ENCODE data around the gene LYPD6B. TPM values are rescaled to one million over a fixed set of nuclear protein-coding genes. Genes with fewer than 3 reads are reported as not detected.

LYPD6B gene
- total RNA-seq, 1 experiment from 2014 or later, result 6.1 TPM

- H4K20me1 ChIP-seq (ENCODE audit: insufficient read depth), result no peaks in the 10 kb centered on the region
- TF ChIP-seq SRF (IDR thresholded peaks at IDR 0.05; ENCODE audit: low read depth) (no peak), EZH2 (IDR thresholded peaks at IDR 0.05) (no peak), JUND (IDR thresholded peaks at IDR 0.05) (no peak), RAD21 (IDR thresholded peaks at IDR 0.05; ENCODE audit: low read depth) (no peak)
- no TSS peak for BruUV-seq (replicated peaks)
- H3K4me2 ChIP-seq (ENCODE audit: low read length), result no peak overlapping the region
- RAD21 ChIA-PET (ENCODE audit: low non-redundant PET in 1 of 2, low total read pairs in 2 of 2, uncharacterized antibody in 2 of 2, unreplicated experiment in 2 of 2), result no interaction called here
- no peak overlapping the region for H3K4me3 ChIP-seq (replicated peaks in 1 of 2; ENCODE audit: low read depth in 1 of 2, low read length in 2 of 2)
- H3K9ac ChIP-seq (ENCODE audit: low read length), result no peak overlapping the region
- no peak overlapping the region for H2AFZ ChIP-seq (ENCODE audit: low read depth, low read length, poor library complexity, severe bottlenecking)
- DNase-seq (ENCODE audit: low read depth, low spot score), result no peak
- no peaks in the 10 kb centered on the region for H3K27me3 ChIP-seq (ENCODE audit: insufficient read depth, low read length)
- no peak overlapping the region for H3K27ac ChIP-seq (ENCODE audit: low read depth, low read length)
- H3K36me3 ChIP-seq (ENCODE audit: control insufficient read depth in 1 of 2, insufficient read depth in 2 of 2, low read length in 2 of 2), result no peaks in the 10 kb centered on the region
- no peaks in the 10 kb centered on the region for H3K4me1 ChIP-seq (ENCODE audit: control insufficient read depth in 1 of 2, insufficient read depth in 2 of 2, low read length in 2 of 2)
- no peak for ATAC-seq
- no peaks in the 10 kb centered on the region for H3K79me2 ChIP-seq (ENCODE audit: insufficient read depth, low read length)
- H3K9me3 ChIP-seq (ENCODE audit: control insufficient read depth in 1 of 2, insufficient read depth in 1 of 2, low read depth in 1 of 2, low read length in 2 of 2), result no peaks in the 10 kb centered on the region
- CTCF ChIA-PET, result no interaction called here
- POLR2A ChIA-PET, result no interaction called here
- intact Hi-C loops (cut with micrococcal nuclease), result no loop called here
- H3K9me2 ChIP-seq (ENCODE audit: insufficient read depth), result no peaks in the 10 kb centered on the region
These were observed 35.4 kb upstream of the LYPD6B start for GRCh38 chr2:149002891-149003740.

- intact Hi-C loops (cut with micrococcal nuclease), result no loop called here
- ATAC-seq, result no peak
- Histone ChIP-seq H3K4me2 (ENCODE audit: low read length) (no peak overlapping the region), H3K9me3 (ENCODE audit: control insufficient read depth in 1 of 2, insufficient read depth in 1 of 2, low read depth in 1 of 2, low read length in 2 of 2) (no peaks in the 10 kb centered on the region), H3K36me3 (ENCODE audit: control insufficient read depth in 1 of 2, insufficient read depth in 2 of 2, low read length in 2 of 2) (no peaks in the 10 kb centered on the region), H3K27ac (ENCODE audit: low read depth, low read length) (no peak overlapping the region), H3K4me1 (ENCODE audit: control insufficient read depth in 1 of 2, insufficient read depth in 2 of 2, low read length in 2 of 2) (no peaks in the 10 kb centered on the region), H3K27me3 (ENCODE audit: insufficient read depth, low read length) (no peaks in the 10 kb centered on the region), H3K9ac (ENCODE audit: low read length) (no peak overlapping the region), H2AFZ (ENCODE audit: low read depth, low read length, poor library complexity, severe bottlenecking) (no peak overlapping the region), H4K20me1 (ENCODE audit: insufficient read depth) (no peaks in the 10 kb centered on the region), H3K9me2 (ENCODE audit: insufficient read depth) (no peaks in the 10 kb centered on the region), H3K4me3 (replicated peaks in 1 of 2; ENCODE audit: low read depth in 1 of 2, low read length in 2 of 2) (no peak overlapping the region), H3K79me2 (ENCODE audit: insufficient read depth, low read length) (no peaks in the 10 kb centered on the region)
- no peak for DNase-seq (ENCODE audit: low read depth, low spot score)
- RAD21 ChIA-PET (ENCODE audit: low non-redundant PET in 1 of 2, low total read pairs in 2 of 2, uncharacterized antibody in 2 of 2, unreplicated experiment in 2 of 2), result no interaction called here
- CTCF ChIA-PET, result no interaction called here
- TF ChIP-seq MAX (IDR thresholded peaks at IDR 0.05) (no peak), CBX3 (IDR thresholded peaks at IDR 0.05; ENCODE audit: low read depth) (no peak), CEBPB (IDR thresholded peaks at IDR 0.05; ENCODE audit: low read depth) (no peak), RAD21 (IDR thresholded peaks at IDR 0.05; ENCODE audit: low read depth) (no peak), SP1 (IDR thresholded peaks at IDR 0.05; ENCODE audit: low read depth) (no peak), REST (IDR thresholded peaks at IDR 0.05; ENCODE audit: low read depth) (no peak), EZH2phosphoT487 (IDR thresholded peaks at IDR 0.05; ENCODE audit: borderline replicate concordance) (no peak), ZFX (IDR thresholded peaks at IDR 0.05) (no peak)
- no TSS peak for BruUV-seq (replicated peaks)
- POLR2A ChIA-PET, result no interaction called here
These were observed 33.7 kb upstream of the LYPD6B start for GRCh38 chr2:149004836-149005235.
